ENCODE measurements around the gene CEP85L. TPM values are rescaled to one million over a fixed set of nuclear protein-coding genes. Genes with fewer than 3 reads are reported as not detected.

CEP85L gene
- total and polyA plus RNA-seq, 2 of the 4 experiments (the other 2 are of a cell fraction), result 2.3 to 25.6 TPM

GRCh38 chr6:118618676-118619377 lies 32.6 kb downstream of the CEP85L start:
- dilution Hi-C loops (cut with HindIII; ENCODE audit: low sequenced_read_pairs, unreplicated experiment), result no loop called here
- CTCF ChIA-PET, result no interaction called here
- peak; percentile 76 for TF ChIP-seq RAD21 (IDR thresholded peaks at IDR 0.05; ENCODE audit: low read length)
- TF ChIP-seq FOS (IDR thresholded peaks at IDR 0.05; ENCODE audit: low read depth, low read length), result no peak
- TF ChIP-seq CHD1 (IDR thresholded peaks at IDR 0.05; ENCODE audit: low read depth, low read length), result no peak
- TF ChIP-seq CTCF (conservative IDR thresholded peaks at IDR 0.05; ENCODE audit: low read depth, low read length), result peak; percentile 70
- no peak for TF ChIP-seq MAFK (IDR thresholded peaks at IDR 0.05; ENCODE audit: low read depth, low read length)
- no peak for TF ChIP-seq NFE2L2 (IDR thresholded peaks at IDR 0.05; ENCODE audit: low read depth, low read length)
- TF ChIP-seq RCOR1 (IDR thresholded peaks at IDR 0.05; ENCODE audit: insufficient replicate concordance, low read length), result no peak
- no peak for TF ChIP-seq CEBPB (IDR thresholded peaks at IDR 0.05; ENCODE audit: low read depth, low read length)
- TF ChIP-seq USF2 (IDR thresholded peaks at IDR 0.05; ENCODE audit: low read depth, low read length), result no peak
- TF ChIP-seq SMC3 (IDR thresholded peaks at IDR 0.05; ENCODE audit: low read depth, low read length), result peak; percentile 67

More at GRCh38 chr6:118618676-118619377, 32.6 kb downstream of the CEP85L start:
- no TSS peak for BruUV-seq (replicated peaks)
- peak overlapping the region; percentile 38; the same call in 1 of the 2 replicates for H2AK5ac ChIP-seq (ENCODE audit: low read depth, low read length)
- no peak overlapping the region for H3K18ac ChIP-seq (ENCODE audit: low read depth, low read length)
- H3K4ac ChIP-seq (ENCODE audit: low read depth, low read length), result no peak overlapping the region
- H4K5ac ChIP-seq (ENCODE audit: low read depth, low read length), result no peak overlapping the region
- in situ Hi-C loops (cut with MboI; ENCODE audit: low sequenced_read_pairs), result no loop called here
- H3K4me2 ChIP-seq (ENCODE audit: low read depth, low read length), result no peak overlapping the region
- H2AFZ ChIP-seq (replicated peaks; ENCODE audit: low read length, poor library complexity), result peak overlapping the region; percentile 68
- H3K14ac ChIP-seq (replicated peaks; ENCODE audit: low read depth, low read length), result no peak overlapping the region
- H2BK20ac ChIP-seq (ENCODE audit: low read depth, low read length), result no peak overlapping the region
- no peak overlapping the region for H4K91ac ChIP-seq (ENCODE audit: insufficient read depth, low read depth, low read length)
- peaks cover 18% of the 10 kb centered on the region for H4K20me1 ChIP-seq (ENCODE audit: insufficient read depth, low read length)
- H2BK15ac ChIP-seq (ENCODE audit: low read depth, low read length), result no peak overlapping the region
- H3K36me3 ChIP-seq (ENCODE audit: control insufficient read depth, insufficient read depth, low read length), result peaks cover 2% of the 10 kb centered on the region; the same call in 1 of the 2 replicates
- no peaks in the 10 kb centered on the region; the same call in 1 of the 2 replicates for H3K9me1 ChIP-seq (ENCODE audit: insufficient read depth, low read length)
- H4K8ac ChIP-seq (ENCODE audit: low read depth in 2 of 2, low read length in 2 of 2), result no peak overlapping the region
- H2AK9ac ChIP-seq (replicated peaks; ENCODE audit: low read depth, low read length, poor library complexity), result peak overlapping the region; percentile 80
- no peak overlapping the region for H3K23ac ChIP-seq (ENCODE audit: low read depth, low read length)
- H2BK5ac ChIP-seq (ENCODE audit: low read depth, low read length, poor library complexity, severe bottlenecking), result no peak overlapping the region
- ATAC-seq (ENCODE audit: low read depth), result peak; percentile 94
- no peak overlapping the region for H3K4me3 ChIP-seq (ENCODE audit: insufficient read depth, low read depth, low read length)
- H3K27ac ChIP-seq (ENCODE audit: insufficient read depth, low read length), result no peak overlapping the region
- no peak overlapping the region for H3K56ac ChIP-seq (ENCODE audit: extremely low read depth, insufficient read depth, low read length)
- peak; percentile 26 for DNase-seq
- H3K79me1 ChIP-seq (ENCODE audit: low read depth in 1 of 2, low read length in 2 of 2), result peaks cover 40 to 63% of the 10 kb centered on the region in 2 experiments
- H3K9ac ChIP-seq (ENCODE audit: low read depth, low read length), result no peak overlapping the region
- H3K4me1 ChIP-seq (ENCODE audit: control insufficient read depth, insufficient read depth, low read length), result no peaks in the 10 kb centered on the region
- intact Hi-C loops (cut with micrococcal nuclease), result loop anchor here (1.0 to 10.0 kb wide), 3 partner anchors 64 to 335 kb away; no protein-coding TSS in a partner anchor
- WGBS, 2 experiments (ENCODE audit: extremely low coverage in 2 of 2, insufficient read length in 1 of 2), result 77% methylated on average over 5 of the region's 15 CpGs; no CpG with 5 or more reads in 1 of the 2 experiments
- no peaks in the 10 kb centered on the region for H3K9me3 ChIP-seq (ENCODE audit: control insufficient read depth, insufficient read depth, low read length)
- no peak overlapping the region for H2BK120ac ChIP-seq (ENCODE audit: low read depth, low read length)
- POLR2A ChIA-PET (ENCODE audit: unreplicated experiment), result no interaction called here
- no peaks in the 10 kb centered on the region for H3K27me3 ChIP-seq (ENCODE audit: control insufficient read depth, insufficient read depth, low read length)
